NCI-H1092 treated with DMSO at 0.1 percent for 48 hours (cell line): ENCODE results near the gene ASPRV1.
"Not testable (repeated sequence)": the region's sequence is repeated elsewhere in the genome, so short reads cannot be mapped to it uniquely, and the experiment has no call there.

Source experiments
- DNase-seq: peaks from one replicate; lab custom pipeline; 2025; lab: John Stamatoyannopoulos, UW

Gene ASPRV1

GRCh38 chr2:69960821-69961220 is 610 bp downstream of the ASPRV1 start:
- DNase-seq, result no peak

- no peak for DNase-seq
Measured at GRCh38 chr2:69959425-69959824, 2.0 kb downstream of the ASPRV1 start.

- no peak for DNase-seq
Measured at GRCh38 chr2:69958480-69958879, 3.0 kb downstream of the ASPRV1 start.

- peak; percentile 1 for DNase-seq
Measured at GRCh38 chr2:69957965-69958364, 3.5 kb downstream of the ASPRV1 start.

- DNase-seq, result no peak
Measured at GRCh38 chr2:69956475-69956979, 4.9 kb downstream of the ASPRV1 start.

GRCh38 chr2:69955029-69955428 is 6.4 kb downstream of the ASPRV1 start:
- no peak for DNase-seq

- no peak for DNase-seq
Measured at GRCh38 chr2:69954084-69954483, 7.3 kb downstream of the ASPRV1 start.

- DNase-seq, result no peak
Measured at GRCh38 chr2:69952336-69953115, 8.9 kb downstream of the ASPRV1 start.

GRCh38 chr2:69950671-69951070 is 10.8 kb downstream of the ASPRV1 start:
- not testable (repeated sequence) for DNase-seq

GRCh38 chr2:69950241-69950640 is 11.2 kb downstream of the ASPRV1 start:
- no peak for DNase-seq

- DNase-seq, result no peak
Measured at GRCh38 chr2:69948963-69949645, 12.3 kb downstream of the ASPRV1 start.

- DNase-seq, result no peak
Measured at GRCh38 chr2:69948032-69948962, 13.1 kb downstream of the ASPRV1 start.

GRCh38 chr2:69947325-69947931 is 14.0 kb downstream of the ASPRV1 start:
- no peak for DNase-seq

- no peak for DNase-seq
Measured at GRCh38 chr2:69946351-69947324, 14.8 kb downstream of the ASPRV1 start.

- DNase-seq, result no peak
Measured at GRCh38 chr2:69945941-69946340, 15.5 kb downstream of the ASPRV1 start.

GRCh38 chr2:69945441-69945840 is 16.0 kb downstream of the ASPRV1 start:
- no peak for DNase-seq

GRCh38 chr2:69944756-69945155 is 16.7 kb downstream of the ASPRV1 start:
- DNase-seq, result no peak

- DNase-seq, result no peak
Measured at GRCh38 chr2:69943843-69944525, 17.4 kb downstream of the ASPRV1 start.

- no peak for DNase-seq
Measured at GRCh38 chr2:69943000-69943842, 18.2 kb downstream of the ASPRV1 start.
